Keratinocyte (primary cell): ENCODE measurements around the gene MRPL12.

Experiments used
- EZH2 ChIP-seq: IDR thresholded peaks from one replicate; pipeline ENCODE4 v1.6.1; 2012; ENCODE audit warnings: inconsistent platforms, mild to moderate bottlenecking, low read length, moderate library complexity
- TF ChIP-seq, protein P1 (sequence below), 3 experiments: IDR thresholded peaks in 1 of 3; conservative IDR thresholded peaks in 1 of 3; optimal IDR thresholded peaks in 1 of 3; 2 replicates in 2 of 3; 3 replicates in 1 of 3; pipeline versions ENCODE3 to v1.5.1; 2011; ENCODE audit warnings: low read length in 3 of 3, mild to moderate bottlenecking in 3 of 3, moderate library complexity in 2 of 3, control low read depth in 1 of 3, inconsistent platforms in 1 of 3; ENCODE audit not compliant: insufficient read depth in 2 of 3; ENCODE audit errors: extremely low read depth in 1 of 3

DNA sequence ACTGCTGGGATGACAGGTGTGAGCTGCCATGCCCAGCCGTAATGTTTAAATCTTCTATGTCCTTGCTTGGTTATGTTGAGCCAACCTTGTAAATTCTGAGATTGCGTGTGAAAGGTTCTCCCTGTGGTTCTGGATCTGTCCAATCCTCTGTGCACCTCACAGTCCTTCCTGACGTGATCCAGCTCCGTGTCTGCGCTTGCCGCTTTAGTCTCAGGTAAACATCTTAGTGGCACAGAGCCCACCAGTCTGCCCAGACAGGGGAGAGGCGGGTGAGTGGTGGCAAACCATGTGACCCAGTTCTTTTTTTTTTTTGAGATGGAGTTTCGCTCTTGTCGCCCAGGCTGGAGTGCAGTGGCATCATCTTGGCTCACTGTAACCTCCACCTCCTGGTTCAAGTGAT, 22.8 kb downstream of the MRPL12 start:
- no peak for TF ChIP-seq EZH2
- TF ChIP-seq, protein P1, sequence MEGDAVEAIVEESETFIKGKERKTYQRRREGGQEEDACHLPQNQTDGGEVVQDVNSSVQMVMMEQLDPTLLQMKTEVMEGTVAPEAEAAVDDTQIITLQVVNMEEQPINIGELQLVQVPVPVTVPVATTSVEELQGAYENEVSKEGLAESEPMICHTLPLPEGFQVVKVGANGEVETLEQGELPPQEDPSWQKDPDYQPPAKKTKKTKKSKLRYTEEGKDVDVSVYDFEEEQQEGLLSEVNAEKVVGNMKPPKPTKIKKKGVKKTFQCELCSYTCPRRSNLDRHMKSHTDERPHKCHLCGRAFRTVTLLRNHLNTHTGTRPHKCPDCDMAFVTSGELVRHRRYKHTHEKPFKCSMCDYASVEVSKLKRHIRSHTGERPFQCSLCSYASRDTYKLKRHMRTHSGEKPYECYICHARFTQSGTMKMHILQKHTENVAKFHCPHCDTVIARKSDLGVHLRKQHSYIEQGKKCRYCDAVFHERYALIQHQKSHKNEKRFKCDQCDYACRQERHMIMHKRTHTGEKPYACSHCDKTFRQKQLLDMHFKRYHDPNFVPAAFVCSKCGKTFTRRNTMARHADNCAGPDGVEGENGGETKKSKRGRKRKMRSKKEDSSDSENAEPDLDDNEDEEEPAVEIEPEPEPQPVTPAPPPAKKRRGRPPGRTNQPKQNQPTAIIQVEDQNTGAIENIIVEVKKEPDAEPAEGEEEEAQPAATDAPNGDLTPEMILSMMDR (optimal IDR thresholded peaks at IDR 0.05 in 1 of 3, IDR thresholded peaks at IDR 0.05 in 1 of 3, conservative IDR thresholded peaks at IDR 0.05 in 1 of 3; ENCODE audit: extremely low read depth in 1 of 3, insufficient read depth in 2 of 3, low read length in 3 of 3), result no peak
